ENCODE results near the gene ADGRL1. TPM values are rescaled to one million over a fixed set of nuclear protein-coding genes. Genes with fewer than 3 reads are reported as not detected.

Gene ADGRL1
- polyA plus RNA-seq, 1 donor (not counting 4 experiments of a cell fraction or from before 2014, with no cell fraction given) = 3.2 TPM

DNA sequence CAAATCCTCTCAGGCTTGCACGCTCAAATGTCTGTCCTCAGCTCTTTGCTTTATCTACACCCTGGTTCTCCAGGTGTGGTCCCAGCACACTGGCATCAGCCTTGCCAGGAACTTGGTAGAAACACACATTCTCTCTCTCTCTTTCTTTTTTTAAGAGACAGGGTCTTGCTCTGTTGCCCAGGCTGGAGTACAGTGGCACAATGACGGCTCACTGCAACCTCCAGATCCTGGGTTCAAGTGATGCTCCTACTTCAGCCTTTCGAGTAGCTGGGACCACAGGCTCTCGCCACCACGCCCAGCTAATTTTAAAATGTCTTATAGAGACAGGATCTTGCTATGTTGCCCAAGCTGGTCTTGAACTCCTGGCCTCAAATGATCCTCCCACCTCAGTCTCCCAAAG, 20.8 kb downstream of the ADGRL1 start:
- Histone ChIP-seq H3K27ac (ENCODE audit: control insufficient read depth, insufficient read depth, low read length) (no peak overlapping the region), H3K27me3 (ENCODE audit: control insufficient read depth, extremely low read depth, insufficient read depth, low read length) (no peaks in the 10 kb centered on the region), H3K4me1 (ENCODE audit: control insufficient read depth, extremely low read depth, insufficient read depth, low read length) (peaks cover 3% of the 10 kb centered on the region), H4K20me1 (ENCODE audit: control insufficient read depth, extremely low read depth, insufficient read depth, low read length) (no peaks in the 10 kb centered on the region), H3K36me3 (ENCODE audit: control insufficient read depth in 2 of 2, extremely low read depth in 1 of 2, insufficient read depth in 2 of 2, low read length in 2 of 2) (no peaks in the 10 kb centered on the region), H3K4me3 (ENCODE audit: control insufficient read depth in 2 of 3, extremely low read depth in 1 of 3, insufficient read depth in 2 of 3, low read depth in 1 of 3, low read length in 3 of 3) (no peak overlapping the region), H2AFZ (ENCODE audit: control insufficient read depth, low read length) (no peak overlapping the region), H3K9me1 (ENCODE audit: control insufficient read depth, extremely low read depth, insufficient read depth, low read length) (no peaks in the 10 kb centered on the region), H3K9ac (ENCODE audit: control insufficient read depth, extremely low read depth, insufficient read depth, low read length) (no peak overlapping the region), H3K4me2 (ENCODE audit: control insufficient read depth, extremely low read depth, insufficient read depth, low read depth, low read length) (no peak overlapping the region), H3K9me3 (ENCODE audit: control insufficient read depth, low read depth, low read length) (no peaks in the 10 kb centered on the region), H3K79me2 (ENCODE audit: control insufficient read depth, insufficient read depth, low read length) (no peaks in the 10 kb centered on the region)
- no peak for FAIRE-seq
- no peak for DNase-seq (ENCODE audit: low read depth, low spot score)
- dilution Hi-C loops (cut with MboI; ENCODE audit: extremely low pct_ligation_motif_present, low sequenced_read_pairs) = no loop called here
- no peak for TF ChIP-seq EZH2 (IDR thresholded peaks at IDR 0.05; ENCODE audit: low read length)
- TF ChIP-seq, protein P1, sequence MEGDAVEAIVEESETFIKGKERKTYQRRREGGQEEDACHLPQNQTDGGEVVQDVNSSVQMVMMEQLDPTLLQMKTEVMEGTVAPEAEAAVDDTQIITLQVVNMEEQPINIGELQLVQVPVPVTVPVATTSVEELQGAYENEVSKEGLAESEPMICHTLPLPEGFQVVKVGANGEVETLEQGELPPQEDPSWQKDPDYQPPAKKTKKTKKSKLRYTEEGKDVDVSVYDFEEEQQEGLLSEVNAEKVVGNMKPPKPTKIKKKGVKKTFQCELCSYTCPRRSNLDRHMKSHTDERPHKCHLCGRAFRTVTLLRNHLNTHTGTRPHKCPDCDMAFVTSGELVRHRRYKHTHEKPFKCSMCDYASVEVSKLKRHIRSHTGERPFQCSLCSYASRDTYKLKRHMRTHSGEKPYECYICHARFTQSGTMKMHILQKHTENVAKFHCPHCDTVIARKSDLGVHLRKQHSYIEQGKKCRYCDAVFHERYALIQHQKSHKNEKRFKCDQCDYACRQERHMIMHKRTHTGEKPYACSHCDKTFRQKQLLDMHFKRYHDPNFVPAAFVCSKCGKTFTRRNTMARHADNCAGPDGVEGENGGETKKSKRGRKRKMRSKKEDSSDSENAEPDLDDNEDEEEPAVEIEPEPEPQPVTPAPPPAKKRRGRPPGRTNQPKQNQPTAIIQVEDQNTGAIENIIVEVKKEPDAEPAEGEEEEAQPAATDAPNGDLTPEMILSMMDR (optimal IDR thresholded peaks at IDR 0.05 in 1 of 3, IDR thresholded peaks at IDR 0.05 in 1 of 3, conservative IDR thresholded peaks at IDR 0.05 in 1 of 3; ENCODE audit: extremely low read depth in 1 of 3, insufficient read depth in 2 of 3, low read length in 3 of 3) = no peak

DNA sequence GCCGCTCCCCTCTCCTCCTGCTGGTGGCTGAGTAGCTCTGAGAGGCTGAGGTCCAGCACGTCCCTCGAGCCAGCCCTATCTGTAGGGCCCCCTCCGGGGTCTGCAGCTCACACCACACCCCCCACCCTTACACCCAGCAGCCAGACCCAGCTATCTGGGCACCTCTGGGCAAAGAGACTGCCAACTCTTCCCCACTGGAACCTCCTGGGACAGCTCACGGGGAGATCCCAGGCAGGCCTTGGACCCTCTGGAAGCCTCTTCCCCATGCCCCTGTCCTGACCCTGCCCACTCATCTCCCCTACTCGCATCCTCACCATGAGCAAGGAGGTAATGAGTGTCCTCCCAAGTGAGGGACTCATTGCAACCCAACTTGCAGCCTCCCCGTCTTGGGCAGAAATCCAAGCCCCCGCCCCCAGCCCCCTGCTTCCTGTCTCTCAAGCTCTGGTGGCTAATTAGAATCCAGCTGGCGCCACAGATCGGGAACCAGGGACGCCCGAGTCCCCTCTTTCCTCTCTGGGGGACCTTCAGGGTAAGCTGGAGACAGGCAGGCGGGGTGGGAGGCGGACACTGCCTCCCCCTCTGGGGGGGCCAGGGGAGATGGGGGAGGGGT, 22.1 kb downstream of the ADGRL1 start:
- no peak overlapping the region for H3K4me2 ChIP-seq (ENCODE audit: control insufficient read depth, extremely low read depth, insufficient read depth, low read depth, low read length)
- no peaks in the 10 kb centered on the region for H3K9me1 ChIP-seq (ENCODE audit: control insufficient read depth, extremely low read depth, insufficient read depth, low read length)
- no peak overlapping the region for H3K4me3 ChIP-seq (ENCODE audit: control insufficient read depth in 2 of 3, extremely low read depth in 1 of 3, insufficient read depth in 2 of 3, low read depth in 1 of 3, low read length in 3 of 3)
- H4K20me1 ChIP-seq (ENCODE audit: control insufficient read depth, extremely low read depth, insufficient read depth, low read length) = no peaks in the 10 kb centered on the region
- no peak for FAIRE-seq
- dilution Hi-C loops (cut with MboI; ENCODE audit: extremely low pct_ligation_motif_present, low sequenced_read_pairs) = no loop called here
- H3K4me1 ChIP-seq (ENCODE audit: control insufficient read depth, extremely low read depth, insufficient read depth, low read length) = peaks cover 3% of the 10 kb centered on the region
- no peak overlapping the region for H3K27ac ChIP-seq (ENCODE audit: control insufficient read depth, insufficient read depth, low read length)
- no peak overlapping the region for H2AFZ ChIP-seq (ENCODE audit: control insufficient read depth, low read length)
- H3K79me2 ChIP-seq (ENCODE audit: control insufficient read depth, insufficient read depth, low read length) = no peaks in the 10 kb centered on the region
- no peak for DNase-seq (ENCODE audit: low read depth, low spot score)
- no peaks in the 10 kb centered on the region for H3K27me3 ChIP-seq (ENCODE audit: control insufficient read depth, extremely low read depth, insufficient read depth, low read length)
- TF ChIP-seq EZH2 (IDR thresholded peaks at IDR 0.05; ENCODE audit: low read length) = no peak
- TF ChIP-seq, protein P1 (optimal IDR thresholded peaks at IDR 0.05 in 1 of 3, IDR thresholded peaks at IDR 0.05 in 1 of 3, conservative IDR thresholded peaks at IDR 0.05 in 1 of 3; ENCODE audit: extremely low read depth in 1 of 3, insufficient read depth in 2 of 3, low read length in 3 of 3) = no peak
- no peak overlapping the region for H3K9ac ChIP-seq (ENCODE audit: control insufficient read depth, extremely low read depth, insufficient read depth, low read length)
- no peaks in the 10 kb centered on the region for H3K36me3 ChIP-seq (ENCODE audit: control insufficient read depth in 2 of 2, extremely low read depth in 1 of 2, insufficient read depth in 2 of 2, low read length in 2 of 2)
- H3K9me3 ChIP-seq (ENCODE audit: control insufficient read depth, low read depth, low read length) = no peaks in the 10 kb centered on the region
